Endodermal cell (in vitro differentiated cells): ENCODE data around the gene EFHC1. TPM values are rescaled to one million over a fixed set of nuclear protein-coding genes. Genes with fewer than 3 reads are reported as not detected.

ENCODE experiments used
- DNase-seq: peaks from one replicate; pipeline ENCODE4 v3.0.0-alpha.2; 2017
- H3K27ac ChIP-seq: 2 replicates; pipeline ENCODE4 v1.5.1; 2013; ENCODE audit warnings: mild to moderate bottlenecking, low read depth, low read length, moderate library complexity
- H3K27me3 ChIP-seq: 2 replicates; pipeline ENCODE4 v1.6.1; 2013; ENCODE audit warnings: mild to moderate bottlenecking, low read length, moderate library complexity; ENCODE audit not compliant: insufficient read depth, control insufficient read depth, poor library complexity, severe bottlenecking
- H3K36me3 ChIP-seq: 2 replicates; pipeline ENCODE4 v1.7.0; 2013; ENCODE audit warnings: mild to moderate bottlenecking, low read length, moderate library complexity; ENCODE audit not compliant: control insufficient read depth, insufficient read depth
- H3K4me1 ChIP-seq: one replicate; pipeline ENCODE4 v1.7.0; 2013; ENCODE audit warnings: low read length; ENCODE audit not compliant: control insufficient read depth, insufficient read depth
- H3K4me3 ChIP-seq: 2 replicates; pipeline ENCODE4 v1.5.1; 2013; ENCODE audit warnings: mild to moderate bottlenecking, low read length, moderate library complexity
- H3K9ac ChIP-seq: 2 replicates; pipeline ENCODE4 v1.6.1; 2013; ENCODE audit warnings: mild to moderate bottlenecking, low read length, moderate library complexity; ENCODE audit not compliant: poor library complexity, severe bottlenecking; ENCODE audit errors: extremely low read depth
- H3K9me3 ChIP-seq: 2 replicates; pipeline ENCODE4 v1.6.1; 2013; ENCODE audit warnings: mild to moderate bottlenecking, low read length, moderate library complexity; ENCODE audit not compliant: control insufficient read depth
- H3K27ac Mint-ChIP-seq: 2 replicates; pipeline ENCODE4 v1.8.0; 2020; ENCODE audit warnings: mixed read lengths
- H3K27me3 Mint-ChIP-seq: 2 replicates; pipeline ENCODE4 v1.8.0; 2021; ENCODE audit warnings: mild to moderate bottlenecking, mixed read lengths; ENCODE audit not compliant: insufficient read depth
- H3K36me3 Mint-ChIP-seq: 2 replicates; pipeline ENCODE4 v1.8.0; 2020; ENCODE audit warnings: low read depth, mixed read lengths
- H3K4me1 Mint-ChIP-seq: 2 replicates; pipeline ENCODE4 v1.8.0; 2020; ENCODE audit warnings: mixed read lengths
- H3K4me3 Mint-ChIP-seq: 2 replicates; pipeline ENCODE4 v1.8.0; 2020; ENCODE audit warnings: mild to moderate bottlenecking, moderate library complexity, mixed read lengths
- H3K9me3 Mint-ChIP-seq: 2 replicates; pipeline ENCODE4 v1.8.0; 2020; ENCODE audit warnings: mild to moderate bottlenecking, mixed read lengths
- WGBS, 2 experiments: methylation state at CpG; one replicate each; pipeline versions ENCODE4 v1.1.5 to v1.1.7; 2013; ENCODE audit warnings: missing lambda C conversion rate in 2 of 2, mixed read lengths in 1 of 2; ENCODE audit not compliant: insufficient coverage in 1 of 2, insufficient read length in 1 of 2; 5-methylcytosine and 5-hydroxymethylcytosine counted together
- total RNA-seq, 2 donors: library from RNA; stranded (reverse); fragmentation: NEBNext Ultra II Directional in 1 of 2; extraction: Animal tissue kit (Norgen Biotek cat#: 25700) in 1 of 2; gene quantifications; 2 replicates in 1 of 2; 3 replicates in 1 of 2; pipeline ENCODE4 v1.2.1, GENCODE V29; 2021
- TF ChIP-seq, protein P1 (sequence below): fragments of 200-600 bp; sonication (generic); conservative IDR thresholded peaks from 2 replicates; pipeline ENCODE4 v1.5.0; 2021; ENCODE audit warnings: antibody characterized with exemption, mild to moderate bottlenecking

Gene EFHC1
- total RNA-seq, 2 donors from 2014 or later, result 26.4 to 46.4 TPM

DNA sequence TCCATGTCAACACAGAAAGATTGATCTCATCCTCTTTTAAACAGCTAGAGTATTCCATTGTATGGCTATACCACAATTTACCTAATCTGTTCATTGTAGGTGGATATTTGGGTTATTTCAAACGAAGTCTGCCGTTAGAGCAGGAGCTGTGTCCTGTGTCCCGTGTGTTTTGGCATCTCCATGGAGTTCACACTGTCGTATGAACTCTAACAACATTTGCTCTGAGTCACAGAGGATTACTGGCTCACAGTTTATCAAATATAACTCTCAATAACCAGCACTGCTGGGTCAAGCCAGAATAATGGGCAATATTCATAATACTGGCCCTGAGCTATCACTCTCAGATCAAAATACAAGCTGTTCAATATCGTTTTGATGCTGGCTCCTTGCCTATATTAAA, 140.3 kb downstream of the EFHC1 start:
- DNase-seq, result no peak
- Histone ChIP-seq H3K36me3 (peaks cover 4% of the 10 kb centered on the region), H3K4me3 (no peak overlapping the region), H3K4me1 (peaks cover 9% of the 10 kb centered on the region), H3K9ac (no peak overlapping the region), H3K27me3 (no peaks in the 10 kb centered on the region), H3K27ac (no peak overlapping the region), H3K9me3 (no peaks in the 10 kb centered on the region)
- Mint-ChIP-seq H3K4me3 (no peak overlapping the region), H3K36me3 (peaks cover 3% of the 10 kb centered on the region), H3K27me3 (no peaks in the 10 kb centered on the region), H3K27ac (no peak overlapping the region), H3K4me1 (peaks cover 33% of the 10 kb centered on the region), H3K9me3 (no peaks in the 10 kb centered on the region)
- 96 to 100% methylated on average over 5 of the region's 5 CpGs for WGBS, 2 experiments
- TF ChIP-seq, protein P1, sequence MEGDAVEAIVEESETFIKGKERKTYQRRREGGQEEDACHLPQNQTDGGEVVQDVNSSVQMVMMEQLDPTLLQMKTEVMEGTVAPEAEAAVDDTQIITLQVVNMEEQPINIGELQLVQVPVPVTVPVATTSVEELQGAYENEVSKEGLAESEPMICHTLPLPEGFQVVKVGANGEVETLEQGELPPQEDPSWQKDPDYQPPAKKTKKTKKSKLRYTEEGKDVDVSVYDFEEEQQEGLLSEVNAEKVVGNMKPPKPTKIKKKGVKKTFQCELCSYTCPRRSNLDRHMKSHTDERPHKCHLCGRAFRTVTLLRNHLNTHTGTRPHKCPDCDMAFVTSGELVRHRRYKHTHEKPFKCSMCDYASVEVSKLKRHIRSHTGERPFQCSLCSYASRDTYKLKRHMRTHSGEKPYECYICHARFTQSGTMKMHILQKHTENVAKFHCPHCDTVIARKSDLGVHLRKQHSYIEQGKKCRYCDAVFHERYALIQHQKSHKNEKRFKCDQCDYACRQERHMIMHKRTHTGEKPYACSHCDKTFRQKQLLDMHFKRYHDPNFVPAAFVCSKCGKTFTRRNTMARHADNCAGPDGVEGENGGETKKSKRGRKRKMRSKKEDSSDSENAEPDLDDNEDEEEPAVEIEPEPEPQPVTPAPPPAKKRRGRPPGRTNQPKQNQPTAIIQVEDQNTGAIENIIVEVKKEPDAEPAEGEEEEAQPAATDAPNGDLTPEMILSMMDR, result no peak

DNA sequence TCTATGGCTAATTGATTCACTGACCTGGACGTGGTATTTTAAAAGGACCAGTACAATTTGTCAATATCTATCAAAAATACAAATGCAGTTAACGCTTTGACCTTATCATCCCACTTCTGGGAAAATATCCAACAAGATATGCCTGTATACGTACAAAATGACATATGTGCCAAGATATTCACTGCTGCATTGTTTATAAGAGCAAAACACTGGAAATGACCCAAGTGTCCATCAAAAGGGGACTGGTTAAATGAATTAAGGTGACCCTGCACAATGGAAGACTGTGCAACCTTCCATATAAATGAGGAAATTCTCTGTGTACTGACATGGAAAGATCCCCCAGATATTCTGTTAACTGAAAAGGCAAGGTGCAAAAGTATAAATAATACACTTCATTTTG, 142.8 kb downstream of the EFHC1 start:
- peaks cover 5% of the 10 kb centered on the region for H3K4me1 ChIP-seq
- H3K27ac Mint-ChIP-seq, result no peak overlapping the region
- H3K27ac ChIP-seq, result no peak overlapping the region
- DNase-seq, result no peak
- no peak overlapping the region for H3K9ac ChIP-seq
- peaks cover 28% of the 10 kb centered on the region for H3K4me1 Mint-ChIP-seq
- no peak overlapping the region for H3K4me3 Mint-ChIP-seq
- H3K27me3 ChIP-seq, result no peaks in the 10 kb centered on the region
- TF ChIP-seq, protein P1, result no peak
- no peaks in the 10 kb centered on the region for H3K27me3 Mint-ChIP-seq
- peaks cover 4% of the 10 kb centered on the region for H3K36me3 ChIP-seq
- WGBS, 2 experiments, result 71 to 84% methylated on average over 3 of the region's 3 CpGs
- no peaks in the 10 kb centered on the region for H3K9me3 ChIP-seq
- peaks cover 3% of the 10 kb centered on the region for H3K36me3 Mint-ChIP-seq
- H3K9me3 Mint-ChIP-seq, result no peaks in the 10 kb centered on the region
- no peak overlapping the region for H3K4me3 ChIP-seq

DNA sequence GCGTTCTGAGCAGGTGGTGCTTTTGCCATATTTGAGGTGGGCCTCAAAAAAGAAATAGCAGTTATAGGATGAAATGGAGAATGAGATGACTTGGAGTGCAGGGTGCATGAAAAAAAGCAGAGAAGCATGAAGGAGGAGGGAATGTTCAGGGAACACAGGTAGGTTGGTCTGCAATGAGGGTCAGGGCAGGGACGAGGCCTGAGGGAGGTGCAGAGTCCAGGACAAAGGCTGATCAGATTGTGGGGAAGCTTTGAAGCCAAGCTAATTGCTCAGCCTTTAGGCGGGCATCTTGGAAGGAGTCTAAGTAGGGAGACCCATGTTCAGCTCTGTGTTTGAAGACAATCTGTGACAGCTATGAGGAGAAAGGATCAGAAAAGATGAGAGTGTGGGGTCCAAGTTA, 144.7 kb downstream of the EFHC1 start:
- Mint-ChIP-seq H3K4me3 (no peak overlapping the region), H3K36me3 (peaks cover 3% of the 10 kb centered on the region), H3K27me3 (no peaks in the 10 kb centered on the region), H3K9me3 (no peaks in the 10 kb centered on the region), H3K27ac (no peak overlapping the region), H3K4me1 (peaks cover 26% of the 10 kb centered on the region)
- no peak for DNase-seq
- H3K4me1 ChIP-seq, result peaks cover 5% of the 10 kb centered on the region
- no peak overlapping the region for H3K9ac ChIP-seq
- 85 to 92% methylated on average over 2 to 3 of the region's 3 CpGs for WGBS, 2 experiments
- H3K27ac ChIP-seq, result no peak overlapping the region
- TF ChIP-seq, protein P1, result no peak
- no peaks in the 10 kb centered on the region for H3K27me3 ChIP-seq
- no peak overlapping the region for H3K4me3 ChIP-seq
- H3K9me3 ChIP-seq, result no peaks in the 10 kb centered on the region
- H3K36me3 ChIP-seq, result peaks cover 4% of the 10 kb centered on the region
